GM21390 (cell line): ENCODE measurements around the gene CDH12.
"Not testable (repeated sequence)": the region's sequence is repeated elsewhere in the genome, so short reads cannot be mapped to it uniquely, and the experiment has no call there.

Source experiments
- ATAC-seq: cut with Tn5 transposase; IDR thresholded peaks from one replicate; pipeline ENCODE4 v1.9.1; 2021; ENCODE audit not compliant: unreplicated experiment

The CDH12 gene

DNA sequence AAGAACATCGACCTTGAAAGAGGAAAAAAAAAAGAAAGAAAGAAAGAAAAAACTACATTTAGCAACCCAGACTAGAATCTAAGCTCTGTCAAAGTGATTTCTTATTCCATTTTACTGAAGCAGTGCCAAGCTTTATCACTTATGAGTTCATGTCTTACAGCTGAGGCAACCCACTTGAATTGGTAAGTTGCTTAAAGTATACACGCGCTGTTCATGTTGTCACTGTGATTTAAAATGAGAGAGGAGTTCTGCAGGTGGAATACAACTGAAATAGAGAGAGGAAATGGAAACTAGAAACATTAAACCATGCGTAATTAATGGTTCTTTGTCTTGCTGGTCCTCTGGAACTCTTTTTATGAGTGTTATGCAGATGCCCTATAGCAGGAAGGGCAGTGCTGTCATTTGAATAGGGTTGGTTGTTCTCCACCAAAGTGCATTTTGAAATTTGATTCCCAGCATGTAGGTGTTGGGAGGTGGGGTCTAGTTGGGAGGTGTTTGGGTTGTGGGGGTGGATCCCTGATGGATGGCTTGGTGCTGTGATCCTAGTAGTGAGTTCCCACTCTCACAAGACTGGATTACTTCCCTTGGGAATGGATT is 665.4 kb downstream of the CDH12 start:
- not testable (repeated sequence) for ATAC-seq

DNA sequence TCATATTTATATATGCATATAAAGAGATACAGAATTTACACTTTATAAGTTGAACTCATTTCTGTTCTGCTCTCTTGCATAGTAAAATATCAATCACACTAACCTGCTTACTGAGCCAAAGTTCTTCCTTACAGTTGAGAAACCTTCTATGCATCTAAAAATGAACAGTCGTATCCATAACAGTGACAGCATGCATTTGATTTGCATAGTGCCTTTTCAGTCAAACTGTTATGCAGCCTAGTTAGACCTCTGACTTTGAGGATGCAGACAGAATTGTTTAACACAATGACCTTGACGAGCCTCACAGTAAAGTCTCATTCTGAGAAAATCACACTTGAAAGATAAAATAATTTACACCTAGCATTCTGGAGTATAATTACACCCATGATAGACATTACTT is 683.9 kb downstream of the CDH12 start:
- ATAC-seq = not testable (repeated sequence)

DNA sequence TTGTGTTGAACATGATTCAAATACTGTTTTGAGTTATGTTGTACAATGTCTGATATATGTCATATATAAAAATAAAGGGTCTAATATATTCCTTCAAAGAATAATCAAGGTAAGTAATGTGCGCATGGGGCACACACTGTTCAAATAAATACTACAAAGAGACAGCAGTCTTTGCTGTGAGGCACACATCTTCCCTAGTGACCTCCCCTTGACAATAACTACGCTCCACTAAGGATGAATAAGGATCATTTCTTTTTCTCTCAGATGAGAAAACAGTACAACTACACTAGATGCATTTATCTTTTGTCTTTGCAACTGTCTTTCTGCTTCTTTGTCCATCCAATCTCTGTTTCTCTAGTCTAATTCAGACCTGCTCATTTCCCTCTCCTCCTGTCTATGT is 684.4 kb downstream of the CDH12 start:
- not testable (repeated sequence) for ATAC-seq

DNA sequence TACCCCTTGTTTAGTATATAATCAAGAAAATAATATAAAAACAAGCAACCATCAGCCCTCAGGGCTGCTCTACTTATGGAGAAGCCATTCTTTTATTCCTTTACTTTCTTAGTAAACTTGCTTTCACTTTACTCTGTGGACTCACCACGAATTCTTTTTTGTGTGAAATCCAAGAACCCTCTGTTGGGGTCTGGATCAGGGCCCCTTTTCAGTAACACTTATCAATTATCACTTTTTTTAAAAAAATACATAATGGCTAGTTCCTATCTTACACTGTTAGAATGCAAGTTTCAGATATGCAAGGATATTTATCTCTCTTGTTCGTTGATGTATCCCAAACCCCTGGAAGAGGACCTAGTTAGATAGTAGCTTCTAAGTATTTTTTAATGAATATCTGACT is 687.2 kb downstream of the CDH12 start:
- not testable (repeated sequence) for ATAC-seq

DNA sequence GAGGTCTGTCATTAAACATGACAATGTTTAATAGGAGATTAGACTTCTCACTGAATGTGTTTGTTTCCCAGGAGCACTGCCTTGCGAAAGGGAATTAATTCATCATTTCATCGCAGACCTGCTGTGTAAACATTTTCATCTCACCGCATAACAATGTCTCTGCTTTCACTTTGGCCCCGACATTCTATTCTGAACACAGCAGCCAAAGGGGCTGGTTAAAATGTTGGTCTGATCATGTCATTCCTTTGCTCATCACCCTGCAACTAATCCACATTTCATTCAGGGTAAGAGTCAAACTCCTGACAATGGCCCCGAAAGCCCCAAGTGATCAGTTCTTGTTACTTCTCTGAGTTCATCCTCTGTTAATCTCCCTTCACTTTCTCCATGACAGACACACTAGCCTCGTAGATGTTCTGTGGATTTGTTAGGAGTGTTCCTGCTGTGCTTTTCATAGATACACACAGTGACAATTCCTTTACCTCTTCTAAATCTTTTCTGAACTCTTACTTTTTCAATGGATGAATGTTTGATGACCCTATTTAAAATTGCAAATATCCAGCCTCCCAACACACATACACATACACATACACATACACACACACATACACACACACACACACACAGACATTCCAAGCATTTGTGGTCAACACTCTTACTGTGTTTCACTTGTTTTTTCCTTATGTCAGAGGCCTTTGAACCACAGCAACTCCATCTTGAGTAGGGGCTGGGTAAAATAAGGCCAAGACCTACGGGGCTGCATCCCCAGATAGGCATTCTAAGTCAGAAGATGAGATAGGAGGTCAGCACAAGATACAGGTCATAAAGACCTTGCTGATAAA is 688.0 kb downstream of the CDH12 start:
- not testable (repeated sequence) for ATAC-seq

DNA sequence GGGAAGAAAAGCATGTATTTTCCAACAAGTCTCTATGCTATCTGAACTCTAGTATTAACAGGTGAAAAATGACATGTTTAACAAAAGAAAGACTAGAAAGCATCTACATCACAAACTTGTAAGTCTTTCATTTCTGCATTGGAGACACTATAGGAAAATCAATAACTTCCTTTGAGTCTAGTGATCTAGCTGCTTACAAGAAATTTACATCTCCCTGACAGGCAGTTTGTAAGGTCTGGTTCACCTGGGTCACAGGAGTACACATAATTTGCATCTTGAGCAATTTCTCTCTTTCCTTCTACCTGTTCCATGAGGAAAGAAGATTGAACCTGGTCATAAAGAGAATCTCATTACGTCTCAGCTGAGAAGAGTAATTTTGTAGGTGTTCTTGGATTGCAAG is 696.2 kb downstream of the CDH12 start:
- ATAC-seq = not testable (repeated sequence)

DNA sequence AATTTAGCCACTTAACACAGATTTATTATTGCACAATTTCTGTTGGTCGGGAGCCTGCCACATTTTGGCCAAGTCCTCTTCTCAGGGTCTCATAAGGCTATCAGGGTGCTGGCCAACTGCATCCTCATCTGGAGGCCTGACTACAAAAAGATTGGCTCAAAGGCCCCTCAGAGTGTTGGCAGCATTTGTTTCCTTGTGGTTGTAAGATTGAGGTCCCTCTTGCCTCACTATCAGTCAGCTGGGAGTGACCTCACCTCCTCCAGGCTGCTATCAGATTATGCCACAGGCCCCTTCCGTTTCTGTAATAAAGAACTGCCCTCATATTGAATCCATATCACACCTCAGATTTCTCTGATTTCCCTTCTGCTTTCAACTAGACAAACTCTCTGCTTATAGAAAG is 698.4 kb downstream of the CDH12 start:
- not testable (repeated sequence) for ATAC-seq

DNA sequence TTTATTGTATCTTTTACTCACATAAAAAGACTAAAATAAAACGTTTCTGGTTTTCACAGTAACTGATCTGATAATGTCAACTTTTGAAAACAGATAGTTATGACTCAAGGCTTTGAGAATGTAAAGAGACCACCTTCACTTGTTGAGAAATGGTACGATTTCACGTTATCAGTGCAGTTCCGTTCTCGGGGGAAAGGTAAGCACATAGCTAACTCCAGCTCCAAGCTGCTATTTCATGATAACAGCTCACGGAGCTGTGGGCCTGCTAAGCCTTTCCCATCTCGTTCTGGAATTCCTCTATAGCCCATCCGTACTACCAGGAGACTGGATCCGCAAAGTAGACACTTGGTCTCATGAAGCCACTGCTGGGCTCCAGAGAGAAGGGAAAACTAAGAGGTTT is 701.3 kb downstream of the CDH12 start:
- ATAC-seq = not testable (repeated sequence)

DNA sequence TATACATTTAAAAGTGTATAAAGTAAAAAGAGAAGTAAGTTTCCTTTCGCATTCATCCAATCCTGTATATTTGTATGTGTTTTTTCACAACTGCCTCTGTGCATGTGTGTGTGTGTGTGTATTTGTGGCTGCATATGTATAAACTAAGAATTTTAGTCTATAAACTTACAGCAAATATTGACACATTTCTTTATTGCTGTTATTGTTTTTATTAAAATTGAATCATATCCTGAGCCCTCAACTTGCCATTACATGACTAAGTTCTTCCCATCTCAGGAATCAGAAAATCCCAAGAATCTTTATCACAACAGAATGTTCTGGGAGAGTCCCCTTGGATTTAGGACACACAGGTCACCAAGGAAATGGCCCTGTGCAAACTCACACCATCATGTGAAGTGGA is 712.7 kb downstream of the CDH12 start:
- not testable (repeated sequence) for ATAC-seq

DNA sequence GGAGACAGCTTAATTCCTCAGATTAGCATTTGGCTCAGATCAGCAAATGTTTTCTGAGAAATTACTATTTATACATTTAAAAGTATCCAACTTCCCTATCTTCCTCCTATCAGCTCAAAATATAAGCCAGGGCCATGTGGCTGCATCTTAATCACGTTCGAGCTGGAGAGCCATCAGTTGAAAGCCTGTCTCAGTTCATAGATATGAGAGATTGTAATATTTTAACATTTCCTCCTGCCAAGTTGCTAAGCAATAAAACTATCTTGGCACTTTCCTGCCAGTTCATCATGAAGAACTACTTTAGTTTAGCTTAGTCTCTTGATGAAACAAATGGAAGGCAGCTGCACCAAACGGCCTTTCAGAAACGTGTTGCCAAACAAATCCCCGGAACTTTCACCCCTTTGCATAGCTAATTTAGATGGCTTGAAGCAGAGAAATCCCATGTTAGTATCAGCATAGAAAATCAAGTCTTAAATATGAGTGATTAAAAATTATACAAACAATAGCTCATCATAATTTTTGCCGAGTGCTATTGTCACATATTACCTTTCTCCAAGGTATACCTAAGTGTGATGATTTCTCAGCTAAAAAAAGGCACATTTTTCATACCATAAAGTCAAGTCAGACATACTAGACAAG is 713.4 kb downstream of the CDH12 start:
- not testable (repeated sequence) for ATAC-seq

DNA sequence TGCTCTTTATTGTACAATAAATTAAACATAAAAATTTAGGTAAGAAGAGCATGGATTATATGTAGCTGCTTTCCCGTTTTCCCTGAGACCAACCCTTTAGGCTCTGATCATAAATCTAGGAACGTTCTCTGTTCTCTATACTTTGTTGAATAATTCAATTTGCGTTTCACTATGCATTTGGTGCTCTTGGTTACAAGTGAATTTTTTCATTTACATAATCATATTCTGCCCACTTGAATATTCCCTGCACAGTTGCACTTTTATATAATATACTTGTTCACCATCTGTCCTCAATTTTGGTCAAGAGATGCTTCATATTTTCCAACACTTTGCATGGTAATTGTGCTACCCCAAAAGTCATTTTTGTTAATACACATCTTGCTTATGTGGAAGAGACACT is 741.8 kb downstream of the CDH12 start:
- no peak for ATAC-seq

DNA sequence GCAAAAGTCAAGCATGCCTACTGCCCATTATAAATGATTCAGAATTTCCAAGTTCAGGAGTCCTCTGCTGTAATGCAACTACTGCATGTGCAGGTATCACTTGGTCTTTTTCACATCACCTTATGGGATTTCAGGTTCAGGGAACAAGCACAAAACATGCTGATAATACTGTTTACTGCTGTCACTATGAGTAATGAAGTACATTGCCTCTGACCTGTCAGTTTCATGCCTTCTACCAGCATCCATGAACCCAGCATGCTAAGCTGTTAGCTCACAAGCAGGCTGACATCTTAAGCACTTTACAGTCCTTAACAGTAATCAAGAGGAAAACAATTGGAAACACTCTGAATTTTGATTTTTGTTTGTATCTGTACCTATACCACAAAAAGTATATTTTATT is 743.8 kb downstream of the CDH12 start:
- ATAC-seq = no peak

DNA sequence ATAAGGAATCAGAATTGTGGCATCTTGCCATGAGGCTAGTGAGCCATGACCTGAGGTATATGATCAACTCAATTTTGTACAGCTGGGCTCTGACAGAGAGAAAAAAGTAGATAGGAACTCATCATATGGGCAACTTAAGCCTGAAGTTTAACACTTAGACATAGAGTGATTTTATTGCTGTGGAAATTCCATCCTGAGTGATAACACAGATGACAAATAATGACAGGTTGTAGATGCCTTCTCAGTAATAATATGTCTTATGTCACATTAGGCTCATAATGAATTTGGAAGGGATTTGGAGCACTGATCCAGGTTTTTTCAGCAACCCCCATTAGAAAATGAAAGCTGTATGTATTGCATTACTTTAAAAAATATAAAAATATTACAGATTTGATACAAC is 744.6 kb downstream of the CDH12 start:
- no peak for ATAC-seq

DNA sequence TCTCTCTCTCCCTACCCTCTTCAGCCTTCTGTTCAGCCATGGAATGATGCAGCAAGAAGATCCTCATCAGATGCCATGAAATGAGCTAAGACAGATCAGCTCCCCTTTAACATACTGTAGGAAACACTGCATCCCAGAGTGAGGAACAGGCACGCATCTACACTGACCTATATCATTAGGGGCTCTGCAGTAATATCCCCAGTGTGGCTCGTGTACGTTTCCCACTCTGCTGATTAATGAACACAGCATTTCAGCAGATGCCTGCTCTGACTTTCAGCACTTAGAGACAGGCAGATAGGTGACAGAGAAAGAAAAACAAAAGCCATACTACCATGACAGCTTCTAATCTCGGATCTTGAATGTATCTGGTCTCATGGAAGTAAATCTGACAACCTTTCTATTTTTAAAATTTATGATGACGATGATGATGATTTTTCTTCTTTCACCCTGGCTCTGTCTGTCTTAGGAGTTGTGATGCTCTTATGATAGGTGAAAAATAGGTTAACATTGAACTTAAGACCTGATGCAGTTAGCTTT is 750.3 kb downstream of the CDH12 start:
- ATAC-seq = no peak

DNA sequence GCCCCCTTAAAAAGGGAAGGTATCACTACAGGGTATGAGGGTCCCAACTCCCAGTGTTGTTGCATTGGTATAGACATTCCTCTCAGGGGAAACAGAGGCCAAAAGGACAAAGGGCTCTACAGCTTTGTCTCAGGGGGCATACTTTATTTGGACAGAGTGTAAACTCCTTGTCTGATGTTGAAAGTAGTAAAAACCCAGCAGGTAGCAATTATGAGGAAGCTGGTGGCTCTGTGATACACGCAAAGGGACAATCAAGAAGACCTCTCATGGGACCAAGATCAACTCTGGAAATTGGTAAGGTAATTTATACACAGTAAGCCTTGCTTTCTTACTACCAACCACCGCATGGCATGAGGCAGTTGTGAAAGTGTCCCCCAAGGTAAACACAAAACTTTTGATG is 764.6 kb downstream of the CDH12 start:
- no peak for ATAC-seq

DNA sequence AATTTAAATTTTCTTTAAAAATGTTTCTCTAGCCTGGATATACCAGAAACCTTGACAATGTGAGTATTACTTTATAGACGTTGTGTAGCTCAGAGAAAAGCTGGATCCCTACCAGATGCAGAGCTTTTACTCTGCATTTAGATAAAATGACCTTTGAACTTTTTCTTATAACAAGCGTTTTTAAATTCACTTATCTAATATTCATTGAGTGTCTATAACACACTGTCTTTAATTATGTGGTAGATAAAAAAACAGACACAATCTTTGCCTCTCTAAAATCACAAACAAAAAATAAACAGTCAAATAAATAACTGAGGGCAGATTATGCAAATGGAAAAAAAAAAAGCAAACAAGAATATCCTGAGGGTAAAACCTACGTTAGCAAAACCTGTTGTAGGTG is 773.6 kb downstream of the CDH12 start:
- ATAC-seq = no peak

DNA sequence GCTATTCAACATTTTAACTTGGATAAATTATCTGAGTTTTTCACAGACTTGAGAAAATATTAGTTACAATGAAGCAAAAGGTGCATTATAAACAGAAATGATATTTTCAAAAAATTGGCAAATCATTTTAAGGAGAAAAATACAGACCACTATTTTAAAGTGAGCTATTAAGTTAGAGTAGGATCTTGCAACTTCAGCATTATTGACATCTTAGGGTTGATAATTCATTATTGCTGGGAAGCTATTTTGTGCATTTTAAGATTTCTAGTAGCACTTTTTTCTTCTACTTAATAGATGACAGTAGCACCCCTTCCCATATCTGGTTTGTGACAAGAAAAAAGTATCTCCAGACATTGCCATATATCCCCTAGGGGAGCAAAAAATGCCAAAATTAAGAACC is 774.1 kb downstream of the CDH12 start:
- ATAC-seq = no peak

DNA sequence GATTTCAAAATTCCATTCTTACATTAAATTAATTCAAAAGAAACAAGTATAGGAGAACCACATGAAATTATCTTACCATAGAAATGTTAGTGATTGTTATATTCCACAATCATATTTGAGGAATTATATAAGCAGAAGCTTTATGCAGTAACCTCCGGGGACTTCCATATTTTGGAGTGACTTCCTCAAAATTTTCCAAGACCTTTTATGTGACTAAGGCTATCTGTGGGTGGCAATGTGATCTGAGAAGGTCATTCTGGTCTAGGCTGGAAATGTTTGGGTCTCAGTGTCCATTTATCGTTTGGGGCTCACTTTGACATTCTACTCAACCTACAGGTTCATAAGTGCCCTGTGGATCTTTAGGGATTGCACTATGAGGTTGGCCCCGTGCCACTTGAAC is 776.6 kb downstream of the CDH12 start:
- no peak for ATAC-seq

DNA sequence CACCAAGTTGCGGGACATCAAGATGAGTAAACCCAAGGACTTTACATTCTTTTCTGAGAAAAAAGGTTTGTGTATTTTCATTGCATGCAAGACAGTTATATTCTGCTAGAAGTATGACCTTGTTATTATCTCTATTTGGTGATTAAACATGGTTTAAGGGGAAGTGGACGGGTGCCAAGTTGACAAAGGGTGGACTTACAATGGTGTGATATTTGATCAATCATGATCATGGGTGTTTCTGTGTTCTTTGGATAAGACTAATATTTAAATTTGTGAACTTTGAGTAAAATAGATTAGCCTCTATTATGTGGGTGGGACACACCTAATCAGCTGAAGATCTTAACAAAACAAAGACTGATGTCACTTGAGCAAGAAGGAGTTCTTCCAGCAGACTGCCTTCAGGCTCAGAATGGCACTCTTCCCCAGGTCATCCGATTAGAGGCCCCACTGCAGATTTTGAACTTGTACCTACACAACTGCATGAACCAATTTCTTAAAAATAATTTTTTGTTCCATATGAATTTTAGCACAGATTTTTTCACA is 782.9 kb downstream of the CDH12 start:
- ATAC-seq = no peak

DNA sequence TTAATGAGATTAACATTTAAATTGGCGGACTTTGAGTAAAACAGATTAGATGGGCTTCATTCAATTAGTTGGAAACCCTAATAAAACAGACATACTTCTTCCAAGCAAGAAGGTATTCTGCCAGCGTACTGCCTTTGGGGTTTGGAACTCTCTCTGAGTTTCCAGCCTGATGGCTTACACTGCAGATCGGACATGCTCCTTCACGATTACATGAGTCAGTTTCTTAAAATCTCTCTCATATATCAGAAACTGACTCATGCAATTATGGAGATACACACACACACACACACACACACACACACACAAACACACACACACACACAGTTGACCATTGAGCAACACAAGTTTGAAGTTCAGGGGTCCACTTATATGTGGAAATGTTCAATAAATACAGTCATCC is 789.4 kb downstream of the CDH12 start:
- ATAC-seq = no peak

DNA sequence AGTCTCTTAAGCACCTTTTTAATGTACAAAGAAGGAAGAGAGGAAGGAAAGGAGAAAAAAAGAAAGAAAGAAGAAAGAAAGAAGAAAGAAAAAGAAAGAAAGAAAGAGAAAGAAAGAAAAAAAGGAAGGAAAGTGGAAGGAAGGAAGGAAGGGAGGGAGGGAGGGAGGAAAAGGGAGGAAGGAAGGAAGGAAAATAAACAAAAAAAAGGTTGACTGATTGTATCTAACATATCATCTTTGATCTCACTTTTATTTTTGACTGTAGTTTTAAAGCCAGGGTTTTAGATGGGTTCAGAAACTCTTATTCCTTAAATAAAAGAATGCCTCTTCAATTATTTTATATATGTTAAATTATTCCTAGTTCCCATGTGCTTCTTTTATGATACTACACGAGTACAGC is 794.5 kb downstream of the CDH12 start:
- ATAC-seq = no peak

DNA sequence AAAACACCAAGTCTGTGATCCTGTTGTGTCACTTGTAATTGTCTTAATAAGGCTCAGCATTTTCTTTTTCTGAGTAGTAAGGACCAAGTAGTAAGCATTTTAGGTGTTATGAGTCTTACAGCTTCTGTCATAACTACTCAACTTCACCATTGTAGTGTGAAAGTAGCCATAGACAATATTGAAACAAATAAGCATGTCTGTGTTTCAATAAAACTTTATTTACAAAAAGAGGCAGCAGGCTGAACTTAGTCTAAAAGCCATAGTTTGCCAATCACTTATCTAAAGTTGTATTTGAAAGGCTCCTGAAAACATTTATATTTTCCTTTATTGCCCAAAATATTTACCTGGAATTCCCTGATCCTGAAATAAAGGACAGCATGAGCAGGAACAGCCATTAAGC is 796.1 kb downstream of the CDH12 start:
- ATAC-seq = no peak
